HCT116 (cell line): ENCODE data around the gene RNF25. TPM values are rescaled to one million over a fixed set of nuclear protein-coding genes. Genes with fewer than 3 reads are reported as not detected.

Experiments used
- ATAC-seq: fragments of 200-7000 bp; cut with Tn5 transposase; 2 replicates; pipeline ENCODE4 v1.9.1; 2020; ENCODE audit warnings: mild to moderate bottlenecking, moderate library complexity
- BruUV-seq: library from RNA; stranded (reverse); fragments of 400-500 nt; replicated peaks from 2 replicates; lab custom pipeline; 2021; lab: Mats Ljungman, UMichigan
- CTCF ChIA-PET: fragments of 300-600 bp; sonication (Branson Sonifier 250); formaldehyde crosslinking; loops from one replicate; lab custom pipeline; 2021; ENCODE audit warnings: antibody characterized with exemption; lab: Charles Lee
- POLR2A ChIA-PET: fragments of 300-600, 350-600 bp; sonication (Branson Sonifier 250); formaldehyde crosslinking; loops from one replicate; lab custom pipeline; 2021; ENCODE audit warnings: antibody characterized with exemption; lab: Charles Lee
- RAD21 ChIA-PET, 2 experiments: fragments of 300-600 bp; sonication (Branson Sonifier 250); formaldehyde crosslinking; loops; one replicate each; lab custom pipeline; 2023; ENCODE audit warnings: low total read pairs in 2 of 2; ENCODE audit not compliant: uncharacterized antibody in 2 of 2, unreplicated experiment in 2 of 2, low non-redundant PET in 1 of 2; lab: Charles Lee
- DNase-seq: peaks from one replicate; pipeline ENCODE4 v3.0.0-alpha.2; 2010; ENCODE audit warnings: low read depth, low spot score
- H2AFZ ChIP-seq: fragments of 200-600 bp; shearing (Covaris generic), sonication (generic); 2 replicates; pipeline ENCODE4 v1.6.1; 2017; ENCODE audit warnings: low read depth, mixed run types, mixed read lengths, antibody characterized with exemption, low read length; ENCODE audit not compliant: poor library complexity, severe bottlenecking
- H3K27ac ChIP-seq: 2 replicates; pipeline ENCODE4 v1.5.1; 2012; ENCODE audit warnings: low read depth, low read length
- H3K27me3 ChIP-seq: fragments of 200-600 bp; sonication (generic); 2 replicates; pipeline ENCODE4 v1.6.1; 2016; ENCODE audit warnings: mixed run types, low read length, mixed read lengths; ENCODE audit not compliant: insufficient read depth
- H3K36me3 ChIP-seq, 2 experiments: fragments of 200-500 bp in 1 of 2; fragments of 200-600 bp in 1 of 2; sonication (Bioruptor generic) in 1 of 2; sonication (generic) in 1 of 2; 2 replicates each; pipeline versions ENCODE4 v1.5.1 to v1.6.1; 2014 to 2016; ENCODE audit warnings: low read length in 2 of 2, inconsistent platforms in 1 of 2, mixed read lengths in 1 of 2, mixed run types in 1 of 2; ENCODE audit not compliant: insufficient read depth in 2 of 2, control insufficient read depth in 1 of 2
- H3K4me1 ChIP-seq, 2 experiments: fragments of 200-600 bp in 1 of 2; sonication (generic) in 1 of 2; 2 replicates each; pipeline versions ENCODE4 v1.5.1 to v1.6.1; 2012 to 2017; ENCODE audit warnings: low read length in 2 of 2, inconsistent platforms in 1 of 2, mild to moderate bottlenecking in 1 of 2, mixed read lengths in 1 of 2, mixed run types in 1 of 2, moderate library complexity in 1 of 2; ENCODE audit not compliant: insufficient read depth in 2 of 2, control insufficient read depth in 1 of 2
- H3K4me2 ChIP-seq: fragments of 200-600 bp; sonication (generic); 2 replicates; pipeline ENCODE4 v1.6.1; 2017; ENCODE audit warnings: mixed run types, low read length, mixed read lengths
- H3K4me3 ChIP-seq, 2 experiments: fragments of 200-600 bp in 1 of 2; sonication (generic) in 1 of 2; replicated peaks in 1 of 2; 2 replicates each; pipeline ENCODE4 v1.5.1; 2011 to 2016; ENCODE audit warnings: low read length in 2 of 2, control low read depth in 1 of 2, low read depth in 1 of 2, mild to moderate bottlenecking in 1 of 2, mixed read lengths in 1 of 2, mixed run types in 1 of 2
- H3K79me2 ChIP-seq: fragments of 200-600 bp; sonication (generic); 2 replicates; pipeline ENCODE4 v1.6.1; 2017; ENCODE audit warnings: mild to moderate bottlenecking, mixed run types, low read length, moderate library complexity, mixed read lengths; ENCODE audit not compliant: insufficient read depth
- H3K9ac ChIP-seq: fragments of 200-600 bp; sonication (generic); 2 replicates; pipeline ENCODE4 v1.6.1; 2016; ENCODE audit warnings: low read length, mixed read lengths
- H3K9me2 ChIP-seq: fragments of 200-600 bp; sonication (generic), shearing (Covaris generic); 2 replicates; pipeline ENCODE4 v1.6.1; 2017; ENCODE audit warnings: mixed run types, mild to moderate bottlenecking, moderate library complexity; ENCODE audit not compliant: insufficient read depth
- H3K9me3 ChIP-seq, 2 experiments: fragments of 200-500 bp in 1 of 2; fragments of 200-600 bp in 1 of 2; sonication (Bioruptor generic) in 1 of 2; sonication (generic) in 1 of 2; 2 replicates each; pipeline ENCODE4 v1.6.1; 2014 to 2017; ENCODE audit warnings: low read length in 2 of 2, mixed read lengths in 2 of 2, inconsistent platforms in 1 of 2, low read depth in 1 of 2, mild to moderate bottlenecking in 1 of 2, mixed run types in 1 of 2, moderate library complexity in 1 of 2; ENCODE audit not compliant: control insufficient read depth in 1 of 2, insufficient read depth in 1 of 2
- H4K20me1 ChIP-seq: fragments of 200-600 bp; sonication (generic), shearing (Covaris generic); 2 replicates; pipeline ENCODE4 v1.6.1; 2017; ENCODE audit warnings: mixed run types, mild to moderate bottlenecking, moderate library complexity; ENCODE audit not compliant: insufficient read depth
- ATF3 ChIP-seq: IDR thresholded peaks from 2 replicates; pipeline ENCODE4 v1.6.1; 2012
- CBX3 ChIP-seq: IDR thresholded peaks from 2 replicates; pipeline ENCODE4 v1.6.1; 2012; ENCODE audit warnings: low read depth
- CTCF ChIP-seq, 3 experiments: fragments of 200-600 bp in 1 of 3; sonication (generic) in 1 of 3; IDR thresholded peaks in 2 of 3; conservative IDR thresholded peaks in 1 of 3; 2 replicates each; pipeline ENCODE4 v1.5.1; 2012 to 2017; ENCODE audit warnings: low read depth in 2 of 3, low read length in 2 of 3, antibody characterized with exemption in 1 of 3, borderline replicate concordance in 1 of 3, control low read depth in 1 of 3, mild to moderate bottlenecking in 1 of 3, mixed read lengths in 1 of 3, mixed run types in 1 of 3, moderate library complexity in 1 of 3; ENCODE audit not compliant: insufficient read depth in 1 of 3
- EGR1 ChIP-seq: IDR thresholded peaks from 2 replicates; pipeline ENCODE4 v1.6.1; 2012; ENCODE audit warnings: low read depth
- EZH2 ChIP-seq: fragments of 200-600 bp; sonication (generic); IDR thresholded peaks from 2 replicates; pipeline ENCODE4 v1.6.1; 2017; ENCODE audit warnings: antibody characterized with exemption, mixed run types
- EZH2phosphoT487 ChIP-seq: fragments of 200-600 bp; IDR thresholded peaks from 2 replicates; pipeline ENCODE4 v1.6.1; 2018; ENCODE audit warnings: antibody characterized with exemption, borderline replicate concordance
- POLR2AphosphoS5 ChIP-seq: IDR thresholded peaks from 2 replicates; pipeline ENCODE4 v1.6.1; 2011; ENCODE audit warnings: mild to moderate bottlenecking, low read depth, low read length, moderate library complexity
- SIN3A ChIP-seq: IDR thresholded peaks from 2 replicates; pipeline ENCODE4 v1.6.1; 2012; ENCODE audit warnings: low read depth
- TCF7L2 ChIP-seq: IDR thresholded peaks from 2 replicates; pipeline ENCODE4 v1.7.0; 2011; ENCODE audit warnings: borderline replicate concordance, inconsistent platforms; ENCODE audit not compliant: insufficient read depth, insufficient read length; ENCODE audit errors: extremely low read depth
- ZFX ChIP-seq: fragments of 450-650 bp; IDR thresholded peaks from 2 replicates; pipeline ENCODE4 v1.6.1; 2017
- intact Hi-C: fragments of 100-400 bp; cut with micrococcal nuclease; formaldehyde crosslinking; loops from 2 replicates; pipeline ENCODE4 v1.10.0; 2022
- total RNA-seq: library from RNA; stranded (reverse); gene quantifications from one replicate; pipeline ENCODE4 v1.2.1, GENCODE V29; 2021; ENCODE audit not compliant: unreplicated experiment

Gene RNF25
- total RNA-seq, 1 experiment from 2014 or later: 23.4 TPM

- H3K4me3 ChIP-seq: no peak overlapping the region
- H4K20me1 ChIP-seq: peaks cover 3% of the 10 kb centered on the region; the same call in 1 of the 2 replicates
- peaks cover 40% of the 10 kb centered on the region for H3K79me2 ChIP-seq
- ChIA-PET CTCF (interaction anchor here (0.6 to 2.6 kb wide), 16 partner anchors 7 to 440 kb away, joined by 3 to 12 read pairs (median 4); partner anchors contain the start of genes AAMP, BCS1L, PNKD and RNF25), RAD21 (interaction anchor here in 1 of 2 experiments (0.7 kb wide), 1 partner anchor 50 kb away, joined by 3 read pairs; the partner anchor contains the start of genes BCS1L and ZNF142), POLR2A (interaction anchor here (0.8 to 1.0 kb wide), 3 partner anchors 8 to 18 kb away, joined by 3 read pairs; no protein-coding TSS in a partner anchor)
- H3K36me3 ChIP-seq: no peaks in the 10 kb centered on the region
- H2AFZ ChIP-seq: peak overlapping the region; percentile 11
- H3K9me2 ChIP-seq: no peaks in the 10 kb centered on the region
- ATAC-seq (no peak), DNase-seq (no peak)
- TF ChIP-seq EZH2 (no peak), EZH2phosphoT487 (no peak), ZFX (no peak), POLR2AphosphoS5 (no peak), EGR1 (no peak), ATF3 (no peak), TCF7L2 (no peak)
- no peak overlapping the region for H3K4me2 ChIP-seq
- H3K27ac ChIP-seq: no peak overlapping the region
- peaks cover 0 to 11% of the 10 kb centered on the region in 2 experiments; a peak in 2 of 4 replicates for H3K4me1 ChIP-seq
- no peak overlapping the region for H3K9ac ChIP-seq
- intact Hi-C loops: loop anchor here (1.0 kb wide), 1 partner anchor 137 kb away; no protein-coding TSS in a partner anchor
- BruUV-seq: no TSS peak
- H3K27me3 ChIP-seq: no peaks in the 10 kb centered on the region
- no peaks in the 10 kb centered on the region for H3K9me3 ChIP-seq
Measured at GRCh38 chr2:218709908-218710307, 38.1 kb upstream of the RNF25 start.

- POLR2A ChIA-PET: no interaction called here
- intact Hi-C loops: no loop called here
- Histone ChIP-seq H3K4me2 (no peak overlapping the region), H3K79me2 (peaks cover 22% of the 10 kb centered on the region), H3K9ac (no peak overlapping the region), H3K4me3 (no peak overlapping the region), H4K20me1 (no peaks in the 10 kb centered on the region; the same call in 1 of the 2 replicates), H3K27ac (no peak overlapping the region), H2AFZ (no peak overlapping the region), H3K9me3 (no peaks in the 10 kb centered on the region), H3K36me3 (no peaks in the 10 kb centered on the region), H3K9me2 (no peaks in the 10 kb centered on the region), H3K27me3 (no peaks in the 10 kb centered on the region), H3K4me1 (peaks cover 5 to 18% of the 10 kb centered on the region in 2 experiments; a peak in 3 of 4 replicates)
- ATAC-seq (no peak), DNase-seq (no peak)
- CTCF ChIA-PET: interaction anchor here (1.4 to 1.5 kb wide), 2 partner anchors 21 to 139 kb away, joined by 6 to 8 read pairs; no protein-coding TSS in a partner anchor
- RAD21 ChIA-PET: interaction anchor here in 1 of 2 experiments (0.7 kb wide), 1 partner anchor 49 kb away, joined by 4 read pairs; the partner anchor contains the start of genes BCS1L and ZNF142
- no TSS peak for BruUV-seq
- no peak for TF ChIP-seq CBX3
- TF ChIP-seq CTCF (IDR thresholded peaks at IDR 0.05 in 2 of 3, conservative IDR thresholded peaks at IDR 0.05 in 1 of 3; ENCODE audit: borderline replicate concordance in 1 of 3, insufficient read depth in 1 of 3, low read depth in 2 of 3, low read length in 2 of 3): no peak
- TF ChIP-seq SIN3A: no peak
Measured at GRCh38 chr2:218708086-218708485, 36.3 kb upstream of the RNF25 start.
